ENCODE measurements around the gene FAM180A.

GRCh38 chr7:135761751-135762488 is 13.3 kb upstream of the FAM180A start:
- TF ChIP-seq ZNF281 (CRISPR knock-in tag; IDR thresholded peaks at IDR 0.05) (no peak), CTCF (IDR thresholded peaks at IDR 0.05) (no peak), TCF7 (CRISPR knock-in tag; IDR thresholded peaks at IDR 0.05; ENCODE audit: low read depth) (no peak), ZNF138 (CRISPR knock-in tag; conservative IDR thresholded peaks at IDR 0.05) (no peak), MAX (CRISPR knock-in tag; IDR thresholded peaks at IDR 0.05) (no peak), KAT7 (CRISPR knock-in tag; IDR thresholded peaks at IDR 0.05; ENCODE audit: borderline replicate concordance) (no peak), RELA (CRISPR knock-in tag; IDR thresholded peaks at IDR 0.05; ENCODE audit: borderline replicate concordance) (no peak)

Data from WTC11 (cell line).